HG03469 (cell line): ENCODE data around the gene RBPJ.
"Not testable (repeated sequence)": the region's sequence is repeated elsewhere in the genome, so short reads cannot be mapped to it uniquely, and the experiment has no call there.

Experiments used
- ATAC-seq: cut with Tn5 transposase; IDR thresholded peaks from one replicate; pipeline ENCODE4 v1.9.1; 2021; ENCODE audit warnings: mild to moderate bottlenecking, moderate library complexity, moderate number of reproducible peaks; ENCODE audit not compliant: unreplicated experiment

The RBPJ gene

DNA sequence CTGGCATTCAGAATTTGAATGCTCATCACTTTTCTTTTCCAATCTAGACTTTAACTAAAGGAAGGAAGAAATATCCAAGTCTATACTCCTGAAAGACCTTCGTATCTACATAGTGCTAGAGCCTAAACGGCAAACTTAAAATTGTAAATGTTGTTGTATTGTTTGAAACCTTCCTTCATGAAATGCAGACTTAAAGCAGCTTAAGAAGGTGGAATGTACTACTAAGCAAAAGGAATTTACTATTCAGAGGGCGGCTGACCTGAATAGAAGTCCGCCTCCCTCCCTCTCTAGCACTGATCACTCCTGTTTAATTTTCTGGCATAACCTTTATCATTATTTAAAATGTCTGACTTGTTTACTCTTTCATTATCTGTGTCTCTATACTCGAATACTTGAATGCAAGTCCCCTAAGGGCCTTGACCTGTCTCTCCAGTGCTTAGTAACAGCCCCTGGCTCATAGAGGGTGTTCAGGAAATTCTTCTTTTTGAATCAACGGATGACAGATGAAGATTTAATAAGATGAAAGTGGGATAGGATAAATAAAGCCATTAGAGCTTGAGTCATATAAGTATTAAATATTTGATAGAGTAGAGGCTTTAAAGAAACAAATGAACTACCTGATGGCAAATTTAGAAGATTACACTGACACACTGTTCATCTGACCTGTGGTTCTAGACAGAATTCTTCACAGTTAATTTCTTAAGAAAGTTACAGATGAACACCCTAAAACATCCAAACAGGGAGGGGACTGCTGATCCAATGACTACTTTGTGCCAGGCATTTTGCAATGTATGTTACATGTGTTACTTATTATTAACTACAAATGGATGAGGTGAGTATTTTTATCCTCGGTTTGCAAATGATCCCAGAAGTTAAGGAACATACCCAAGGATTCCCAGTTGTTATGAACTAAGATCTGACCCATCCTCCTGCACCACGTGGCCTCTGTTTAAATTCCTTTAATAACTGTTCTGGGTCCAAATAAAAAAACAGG lies 20.2 kb upstream of the RBPJ start:
- ATAC-seq = no peak

DNA sequence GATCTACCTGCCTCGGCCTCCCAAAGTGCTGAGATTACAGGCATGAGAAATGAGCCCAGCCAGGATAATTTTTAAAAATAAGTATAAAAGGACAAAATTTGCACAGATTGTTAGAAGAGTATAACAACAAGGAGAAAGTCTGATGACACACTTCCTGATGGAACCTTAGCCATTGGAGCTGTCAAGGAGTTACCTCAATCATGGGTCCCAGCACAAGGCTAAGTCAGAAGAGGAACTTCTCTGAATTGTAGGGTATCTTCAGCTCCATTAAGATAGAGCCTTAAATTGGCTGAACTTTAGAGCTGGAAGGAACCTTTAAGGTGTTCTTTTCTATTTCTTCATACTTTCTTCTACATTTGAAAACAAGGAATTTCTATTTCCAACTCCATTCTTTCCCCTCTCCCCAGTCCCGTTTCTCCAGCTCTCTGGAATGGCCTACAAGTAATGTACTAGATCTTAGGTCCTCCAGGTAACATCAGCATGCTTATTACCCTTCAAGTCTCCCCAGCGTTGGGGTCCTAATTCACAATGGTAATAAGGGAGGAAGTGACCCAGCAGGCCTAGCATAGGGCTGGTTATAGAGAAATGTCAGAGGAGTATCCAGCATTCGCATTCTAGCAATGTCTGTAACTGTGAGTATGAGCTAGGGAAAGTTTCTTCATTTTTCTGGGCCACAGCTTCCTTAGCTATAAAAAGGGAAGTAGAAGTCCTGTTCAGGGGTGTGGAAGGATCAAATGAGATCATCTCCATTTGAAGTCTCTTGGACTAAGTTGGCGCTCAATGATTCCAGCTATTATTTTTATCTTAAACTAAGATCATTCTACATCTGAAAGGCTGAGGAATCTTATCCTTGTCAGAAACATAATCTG lies 18.5 kb upstream of the RBPJ start:
- ATAC-seq = no peak

DNA sequence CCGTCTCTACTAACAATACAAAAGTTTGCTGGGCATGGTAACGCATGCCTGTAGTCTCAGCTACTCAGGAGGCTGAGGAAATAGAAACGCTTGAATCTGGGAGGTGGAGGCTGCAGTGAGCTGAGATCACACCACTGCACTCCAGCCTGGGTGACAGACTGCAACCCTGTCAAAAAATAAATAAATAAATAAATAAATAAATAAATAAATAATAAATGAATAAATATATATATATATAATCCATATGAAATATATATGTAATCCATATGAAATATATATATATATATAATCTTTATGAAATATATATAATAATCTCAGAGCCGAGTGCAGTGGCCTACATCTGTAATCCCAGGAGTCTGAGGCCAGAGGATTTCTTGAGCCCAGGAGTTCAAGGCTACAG lies 17.8 kb upstream of the RBPJ start:
- no peak for ATAC-seq

DNA sequence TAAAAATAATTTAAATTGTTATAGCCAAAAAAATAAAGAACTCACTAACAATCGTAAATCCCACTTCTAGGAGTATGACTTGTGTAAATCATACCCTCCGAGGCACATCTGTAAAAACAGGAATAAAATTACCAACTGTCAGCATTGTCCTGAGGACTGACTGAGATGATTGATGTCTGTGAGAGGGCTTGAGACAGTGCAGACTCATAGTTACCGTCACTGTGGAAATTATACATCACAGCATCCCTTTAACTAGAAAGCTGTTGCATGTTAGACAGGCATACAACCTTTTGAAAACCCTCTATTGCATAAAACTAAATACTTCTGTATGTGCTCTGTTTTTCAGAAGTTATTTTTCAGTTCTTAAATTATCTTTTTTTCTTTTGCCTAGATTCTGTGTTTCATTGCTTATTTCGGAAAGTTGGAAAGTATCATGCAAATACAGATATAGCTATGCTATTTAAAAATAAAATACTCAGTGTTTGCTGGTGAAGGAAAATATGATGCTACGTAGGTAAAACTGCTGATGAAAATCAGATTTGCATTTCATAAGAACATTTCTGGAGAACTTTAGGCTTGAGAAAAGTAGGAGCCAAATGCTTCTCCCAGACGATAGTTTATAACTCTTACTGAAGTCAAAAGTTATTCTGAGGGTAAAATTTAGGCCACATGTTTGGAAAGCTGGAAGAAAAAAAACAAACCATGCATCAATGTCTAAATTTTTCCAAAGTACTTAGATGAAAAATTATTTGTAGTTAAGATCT lies 13.6 kb upstream of the RBPJ start:
- ATAC-seq = no peak

DNA sequence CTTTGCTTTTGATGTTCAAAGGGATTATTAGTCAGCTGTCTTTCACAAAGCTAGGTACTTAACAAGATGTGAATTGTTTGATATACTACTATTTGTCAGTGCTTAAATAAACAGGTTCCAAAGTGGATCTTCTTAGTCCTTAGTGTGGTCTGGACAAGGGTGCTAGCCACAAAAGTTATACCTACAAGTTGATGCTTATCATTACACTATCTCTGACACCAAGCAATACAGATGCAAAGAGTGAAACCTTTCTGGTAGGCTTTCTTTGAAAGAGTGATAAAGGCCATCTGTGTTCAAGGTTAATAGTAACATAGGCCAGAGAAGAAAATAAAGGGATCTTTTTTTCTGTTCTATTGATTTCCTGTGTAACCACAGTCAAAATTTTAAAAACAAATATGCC lies 12.2 kb upstream of the RBPJ start:
- ATAC-seq = no peak

DNA sequence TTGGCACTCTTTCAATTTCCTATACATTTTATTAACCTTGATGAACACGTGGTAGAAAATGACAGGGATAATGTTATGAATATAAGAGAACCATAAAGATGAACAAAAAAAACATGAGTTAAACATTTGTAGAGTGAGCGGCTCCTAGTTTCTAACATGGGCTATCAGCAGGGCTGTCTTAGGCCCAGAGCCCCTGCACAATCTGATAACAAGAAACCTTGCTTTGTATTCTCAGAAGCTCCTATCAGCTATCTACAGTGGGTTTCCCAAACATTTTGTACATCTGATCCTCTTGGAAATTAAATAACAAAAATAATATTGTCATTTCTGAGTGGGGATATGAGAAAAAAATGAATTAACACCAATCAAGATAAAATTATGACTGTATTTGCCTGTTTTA lies 10.6 kb upstream of the RBPJ start:
- no peak for ATAC-seq

DNA sequence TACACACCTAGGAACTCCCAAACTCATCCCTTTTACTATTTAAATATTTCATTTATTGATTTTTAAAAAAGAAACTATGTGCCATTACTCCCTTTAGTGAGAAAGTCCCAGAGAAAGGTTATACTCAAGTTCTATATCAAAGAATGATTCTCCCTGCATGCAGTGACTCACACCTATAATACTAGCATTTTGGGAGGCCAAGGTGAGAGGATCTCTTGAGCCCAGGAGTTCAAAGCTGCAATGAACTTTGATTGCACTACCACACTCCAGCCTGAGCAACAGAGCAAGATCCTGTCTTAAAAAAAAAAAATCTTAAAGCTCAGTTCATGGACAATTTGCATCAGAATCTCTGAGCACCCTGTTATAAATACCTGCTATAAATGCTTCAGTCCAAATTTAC lies 9.2 kb upstream of the RBPJ start:
- no peak for ATAC-seq

DNA sequence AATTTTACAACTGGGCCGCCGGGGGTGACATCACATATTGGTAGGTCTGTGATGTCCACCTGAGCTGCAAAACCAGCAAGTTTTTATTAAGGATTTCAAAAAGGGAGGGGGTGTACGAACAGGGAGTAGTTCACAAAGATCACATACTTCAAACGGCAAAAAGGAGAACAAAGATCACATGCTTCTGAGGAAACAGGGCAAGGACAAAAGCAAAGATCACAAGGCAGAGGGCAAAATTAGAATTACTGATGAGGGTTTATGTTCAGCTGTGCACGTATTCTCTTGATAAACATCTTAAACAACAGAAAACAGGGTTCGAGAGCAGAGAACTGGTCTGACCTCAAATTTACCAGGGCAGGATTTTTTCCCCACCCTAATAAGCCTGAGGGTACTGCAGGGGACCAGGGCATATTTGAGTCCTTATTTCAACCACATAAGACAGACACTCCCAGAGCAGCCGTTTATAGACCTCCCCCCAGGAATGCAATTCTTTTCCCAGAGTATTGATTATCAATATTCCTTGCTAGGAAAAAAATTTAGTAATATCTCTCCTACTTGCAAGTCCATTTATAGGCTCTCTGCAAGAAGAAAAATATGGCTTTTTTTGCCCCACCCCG lies 5.4 kb upstream of the RBPJ start:
- not testable (repeated sequence) for ATAC-seq

DNA sequence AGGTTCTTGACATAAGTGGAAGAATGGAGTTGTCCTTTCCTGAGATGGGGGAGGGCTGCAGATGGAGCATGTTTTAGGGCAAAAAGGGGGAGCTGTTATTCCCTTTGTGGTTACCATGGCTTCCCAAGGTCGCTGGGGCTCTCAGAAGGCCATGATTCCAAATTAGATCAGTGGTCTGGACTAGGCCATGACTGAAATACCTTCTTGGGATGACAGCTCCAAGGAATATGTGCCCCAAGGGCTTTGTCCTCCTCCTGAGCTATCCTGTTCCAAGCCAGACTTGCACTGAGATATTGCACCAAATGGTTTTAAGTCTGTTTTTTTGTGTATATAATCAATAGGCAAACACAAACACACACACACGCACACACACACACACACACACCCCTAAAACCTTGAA lies 3.0 kb upstream of the RBPJ start:
- ATAC-seq = no peak

DNA sequence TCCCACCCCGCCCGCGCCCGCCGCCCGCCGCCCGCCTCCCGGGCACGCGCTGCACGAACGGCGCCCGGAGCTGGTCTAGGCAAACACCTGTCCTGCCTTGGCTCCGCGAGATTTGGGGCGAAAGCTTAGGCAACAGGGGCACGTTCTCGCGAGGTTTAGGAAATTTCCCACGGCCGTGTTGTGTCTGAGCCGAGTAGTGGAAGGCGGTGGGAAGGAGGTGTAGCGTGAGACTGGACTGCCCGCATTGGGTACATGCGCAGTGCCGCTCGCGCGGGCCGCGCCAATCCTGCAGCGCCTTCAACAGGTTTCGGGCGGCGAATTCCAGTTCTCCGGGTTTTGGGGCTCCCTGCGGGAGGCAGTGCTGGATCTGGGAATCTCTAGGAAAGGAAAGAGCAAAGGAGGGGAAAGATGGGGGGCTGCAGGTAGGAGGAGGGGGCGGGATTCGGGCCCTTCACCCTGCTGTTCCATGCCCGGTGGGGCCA lies 1.3 kb upstream of the RBPJ start:
- ATAC-seq = peak; percentile 56

DNA sequence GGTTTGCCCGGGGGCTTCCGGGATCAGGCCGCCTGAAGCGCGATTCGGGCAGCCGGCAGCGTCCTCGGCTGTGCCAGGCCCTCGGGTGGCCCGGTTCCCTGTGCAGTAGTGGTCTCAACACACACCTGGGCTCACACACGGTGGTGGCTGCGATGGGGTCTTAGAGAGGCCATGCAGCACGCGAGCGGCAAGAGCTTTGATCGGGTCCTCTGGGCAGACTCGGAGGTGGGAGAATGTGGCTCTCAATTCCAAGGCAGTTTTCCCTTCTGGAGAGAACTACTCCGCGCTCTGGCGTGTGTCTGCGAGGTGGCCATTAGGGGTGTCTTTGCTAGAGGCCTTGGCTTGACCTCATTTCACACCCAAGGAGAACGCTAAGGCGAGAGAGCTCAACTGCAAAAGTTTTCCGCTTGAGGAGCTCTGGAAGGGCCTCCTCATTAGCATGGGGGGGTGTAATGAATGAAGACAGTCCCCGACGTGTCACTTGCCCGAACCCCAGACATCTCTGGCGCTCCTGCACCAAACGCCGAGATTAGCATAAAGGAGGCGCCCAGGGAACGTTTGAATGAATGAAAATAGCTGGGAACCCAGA lies 771 bp upstream of the RBPJ start:
- no peak for ATAC-seq

DNA sequence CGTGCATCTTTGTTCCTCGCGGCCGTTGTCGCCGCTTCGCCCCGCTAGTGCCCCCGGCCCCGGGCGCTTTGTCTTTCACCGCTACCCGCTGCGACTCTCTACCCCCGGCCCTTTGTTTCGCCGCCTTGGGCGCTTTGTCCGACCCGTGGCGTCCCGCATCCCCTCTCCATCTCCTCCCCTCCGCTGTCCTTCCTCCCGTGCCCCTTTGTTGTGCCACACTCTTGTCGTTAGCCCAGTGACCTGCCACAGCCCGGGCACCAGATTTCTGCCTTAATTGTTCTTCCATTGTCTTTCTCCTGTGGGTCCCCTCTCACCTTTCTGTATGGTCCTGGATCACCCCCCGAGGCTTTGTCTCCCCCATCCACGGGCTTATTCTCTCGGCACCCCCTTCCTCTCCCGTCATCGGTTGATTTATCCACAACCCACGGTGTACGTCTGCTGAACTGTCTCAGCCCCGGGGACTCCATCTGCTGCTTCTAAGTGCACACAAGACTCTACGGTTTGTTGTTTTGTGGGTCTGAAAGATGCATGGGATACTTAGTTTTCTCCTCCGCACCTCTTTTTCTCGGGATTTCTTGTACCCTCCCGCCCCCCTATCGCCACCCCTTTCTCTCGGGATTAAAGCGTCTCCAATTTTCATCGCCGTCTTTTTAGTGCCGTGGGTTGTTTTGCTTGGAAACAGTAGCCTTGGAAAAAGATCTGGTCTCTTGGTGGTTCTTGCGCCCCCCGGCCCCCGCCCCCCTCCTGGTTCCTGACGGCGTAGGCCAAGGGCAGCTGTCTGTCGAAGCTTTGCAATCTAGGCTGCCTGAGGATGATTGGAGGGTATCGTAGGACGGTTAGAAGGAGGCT lies 783 bp downstream of the RBPJ start:
- no peak for ATAC-seq

DNA sequence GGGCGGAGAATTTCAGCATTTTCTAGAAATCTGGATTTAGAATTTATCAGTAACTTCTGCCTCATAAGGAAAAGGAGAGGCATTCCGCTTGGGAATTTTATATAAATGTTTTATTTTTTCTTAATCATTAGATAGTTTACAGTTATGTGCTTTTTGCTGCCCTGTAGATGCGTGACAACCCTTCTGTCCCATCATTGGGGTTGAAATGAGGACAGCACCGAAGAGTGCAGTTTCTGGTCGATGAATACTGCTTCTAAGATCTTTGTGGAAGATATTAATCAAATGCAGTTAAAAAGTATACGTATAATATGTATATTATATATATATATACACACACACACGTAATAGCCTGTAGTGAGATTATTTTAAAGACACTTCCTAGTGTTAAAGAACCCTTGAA lies 1.5 kb downstream of the RBPJ start:
- no peak for ATAC-seq

DNA sequence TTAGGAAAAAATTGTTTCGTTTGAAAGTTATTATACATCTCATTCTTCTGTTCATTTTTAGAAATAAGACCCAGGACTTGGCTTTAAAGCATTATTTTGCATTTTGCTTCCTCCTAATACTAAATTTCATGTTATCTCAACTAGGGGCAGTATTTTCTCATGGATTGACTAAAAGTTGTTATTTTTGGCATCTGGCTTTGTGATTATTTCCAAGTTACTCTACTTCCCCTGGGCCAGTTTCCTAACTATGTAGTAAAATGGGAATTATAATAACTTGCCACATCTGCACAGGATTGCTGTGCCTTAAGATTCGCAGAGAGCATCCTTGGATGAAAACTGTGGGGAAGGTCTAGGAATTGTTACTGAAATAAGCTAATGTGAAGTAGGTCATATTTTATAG lies 3.0 kb downstream of the RBPJ start:
- no peak for ATAC-seq

DNA sequence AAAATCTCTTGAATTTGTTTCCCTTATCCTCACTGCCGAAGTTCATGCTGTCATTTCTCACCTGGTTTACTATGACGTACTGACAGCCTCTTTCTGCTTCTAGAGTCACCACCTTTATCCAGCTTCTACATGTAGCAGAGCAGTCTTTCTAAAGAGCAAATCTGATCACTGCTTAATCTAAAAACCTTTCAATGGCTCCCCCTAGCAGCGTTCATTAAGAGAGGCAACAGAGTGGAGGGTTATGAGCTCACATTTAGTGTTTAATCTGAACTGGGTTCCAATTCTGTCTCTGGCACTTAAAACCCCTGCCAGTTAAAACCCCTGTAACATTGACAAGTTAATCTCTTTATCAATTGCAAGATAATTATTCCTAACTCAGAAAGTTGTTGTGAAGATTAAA lies 4.4 kb downstream of the RBPJ start:
- no peak for ATAC-seq

DNA sequence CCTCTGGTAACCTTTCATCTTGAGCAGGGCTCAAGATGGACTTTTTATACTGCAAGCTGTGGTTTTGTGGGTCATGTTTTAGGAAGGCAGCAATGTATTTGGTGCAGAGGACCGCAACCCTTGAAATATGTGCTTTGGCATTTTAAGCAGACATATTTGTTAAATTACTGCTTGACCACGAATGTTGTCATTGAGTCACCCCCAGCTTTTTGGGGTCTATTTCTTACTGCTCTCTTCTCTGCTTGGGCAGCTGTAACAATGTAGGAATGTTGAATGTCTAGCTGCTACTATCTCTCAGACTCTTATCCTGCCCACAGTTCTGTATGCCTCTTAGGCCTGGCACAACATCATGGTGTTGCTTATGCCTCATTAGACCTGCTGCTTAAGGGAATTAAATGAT lies 6.0 kb downstream of the RBPJ start:
- no peak for ATAC-seq

DNA sequence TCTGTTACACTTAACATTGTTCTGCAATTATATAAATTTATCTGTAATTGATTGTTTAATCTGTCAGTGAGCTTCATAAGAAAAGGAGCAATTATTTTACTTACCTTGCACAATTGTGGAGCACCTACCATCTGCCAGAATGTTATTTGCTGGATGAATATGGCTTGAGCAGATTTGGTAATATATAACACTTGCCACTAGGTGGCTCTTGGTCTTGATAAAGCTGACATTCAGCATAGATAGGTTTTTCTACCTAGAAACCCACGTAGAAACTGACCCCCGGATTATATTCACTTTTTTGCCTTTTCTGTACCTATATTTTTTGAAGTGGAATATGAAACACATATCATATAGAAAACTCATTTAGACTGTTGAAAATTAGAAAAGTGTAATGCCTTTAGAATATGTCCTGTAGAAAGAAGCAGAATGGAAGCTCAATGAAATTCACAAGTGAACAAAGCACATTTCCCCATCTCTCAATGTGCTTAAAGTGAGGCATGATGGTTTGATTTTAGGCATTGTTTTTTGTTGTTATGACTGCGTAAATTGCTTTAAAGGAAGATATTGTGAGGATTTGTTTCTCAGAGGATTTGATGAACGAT lies 9.5 kb downstream of the RBPJ start:
- ATAC-seq = peak; percentile 68

DNA sequence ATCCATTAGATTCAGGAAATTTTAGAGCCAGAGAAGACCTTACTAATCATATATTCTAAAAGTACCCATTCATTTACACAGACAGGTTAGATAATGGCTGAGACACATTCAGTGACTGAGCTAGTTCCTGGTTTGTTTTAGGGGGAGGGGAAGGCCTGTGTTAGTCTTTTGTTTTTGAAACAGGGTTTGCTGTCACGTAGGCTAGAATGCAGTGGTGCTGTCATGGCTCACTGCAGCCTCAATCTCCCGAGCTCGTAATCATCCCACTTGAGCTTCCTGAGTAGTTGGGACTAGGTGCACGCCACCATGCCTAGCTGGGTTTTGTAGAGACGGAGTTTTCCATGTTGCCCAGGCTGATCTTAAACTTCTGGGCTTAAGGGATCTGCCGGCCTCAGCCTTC lies 10.1 kb downstream of the RBPJ start:
- ATAC-seq = no peak
